Panc1 (cell line): ENCODE results near the gene FBRSL1. TPM values are rescaled to one million over a fixed set of nuclear protein-coding genes. Genes with fewer than 3 reads are reported as not detected.

ENCODE experiments used
- ATAC-seq: fragments of 200-7000 bp; cut with Tn5 transposase; 2 replicates; pipeline ENCODE4 v1.9.1; 2020; ENCODE audit warnings: mild to moderate bottlenecking, moderate library complexity
- BruUV-seq: library from RNA; stranded (reverse); fragments of 400-500 nt; replicated peaks from 2 replicates; lab custom pipeline; 2021; lab: Mats Ljungman, UMichigan
- CTCF ChIA-PET: fragments of 300-600 bp; sonication (Branson Sonifier 250); formaldehyde crosslinking; loops from one replicate; lab custom pipeline; 2022; ENCODE audit warnings: antibody characterized with exemption; lab: Charles Lee
- POLR2A ChIA-PET: fragments of 300-600 bp; sonication (Branson Sonifier 250); formaldehyde crosslinking; loops from one replicate; lab custom pipeline; 2022; ENCODE audit warnings: antibody characterized with exemption; lab: Charles Lee
- DNase-seq: peaks from one replicate; pipeline ENCODE4 v3.0.0-alpha.2; 2010; ENCODE audit warnings: low read depth, low spot score
- H3K27ac ChIP-seq: 2 replicates; pipeline ENCODE4 v1.5.1; 2011; ENCODE audit warnings: mild to moderate bottlenecking, low read length, inconsistent platforms
- H3K27me3 ChIP-seq: fragments of 200-500 bp; sonication (Bioruptor generic); 2 replicates; pipeline ENCODE4 v1.6.0; 2014; ENCODE audit warnings: low read length, inconsistent platforms; ENCODE audit not compliant: control insufficient read depth, insufficient read depth
- H3K36me3 ChIP-seq: fragments of 200-500 bp; sonication (Bioruptor generic); 2 replicates; pipeline ENCODE4 v1.5.1; 2014; ENCODE audit warnings: inconsistent platforms, mild to moderate bottlenecking, low read length, moderate library complexity; ENCODE audit not compliant: control insufficient read depth, insufficient read depth
- H3K4me1 ChIP-seq: 2 replicates; pipeline ENCODE4 v1.5.1; 2011; ENCODE audit warnings: inconsistent platforms, mild to moderate bottlenecking, low read length, moderate library complexity; ENCODE audit not compliant: control insufficient read depth, insufficient read depth
- H3K4me3 ChIP-seq, 2 experiments: 2 replicates each; pipeline ENCODE4 v1.5.1; 2011 to 2012; ENCODE audit warnings: low read depth in 2 of 2, low read length in 2 of 2, mild to moderate bottlenecking in 2 of 2, inconsistent platforms in 1 of 2, moderate library complexity in 1 of 2
- H3K9me3 ChIP-seq: fragments of 200-500 bp; sonication (Bioruptor generic); 2 replicates; pipeline ENCODE4 v1.5.1; 2014; ENCODE audit warnings: low read depth, mild to moderate bottlenecking, inconsistent platforms, low read length, moderate library complexity; ENCODE audit not compliant: control insufficient read depth, insufficient read depth
- POLR2AphosphoS5 ChIP-seq: IDR thresholded peaks from 2 replicates; pipeline ENCODE4 v1.6.1; 2012; ENCODE audit warnings: mild to moderate bottlenecking, low read depth, low read length, moderate library complexity
- SIN3A ChIP-seq: IDR thresholded peaks from 2 replicates; pipeline ENCODE4 v1.6.1; 2012; ENCODE audit warnings: low read depth, mild to moderate bottlenecking, low read length, moderate library complexity, borderline replicate concordance; ENCODE audit not compliant: insufficient read depth
- TCF7L2 ChIP-seq: IDR thresholded peaks from 2 replicates; pipeline ENCODE4 v1.6.1; 2011; ENCODE audit warnings: mild to moderate bottlenecking, low read depth, low read length, inconsistent platforms
- in situ Hi-C: cut with HindIII; loops from 2 replicates; pipeline ENCODE4 v1.10.0; 2016; ENCODE audit warnings: low sequenced_read_pairs, low pct_unique_long_range_greater_than_20kb
- intact Hi-C: fragments of 100-400 bp; cut with micrococcal nuclease; formaldehyde crosslinking; loops from one replicate; pipeline ENCODE4 v1.10.0; 2022; ENCODE audit not compliant: unreplicated experiment
- total RNA-seq: library from RNA; stranded (reverse); gene quantifications from one replicate; pipeline ENCODE4 v1.2.1, GENCODE V29; 2021; ENCODE audit not compliant: unreplicated experiment
- TF ChIP-seq, protein P1 (sequence below), 2 experiments: IDR thresholded peaks; 2 replicates each; pipeline ENCODE4 v1.6.1; 2011 to 2012; ENCODE audit warnings: low read depth in 2 of 2, control low read depth in 1 of 2, low read length in 1 of 2, mild to moderate bottlenecking in 1 of 2, moderate library complexity in 1 of 2; ENCODE audit not compliant: insufficient read depth in 1 of 2
- TF ChIP-seq, protein P2 (sequence below): fragments of 450-650 bp; IDR thresholded peaks from 2 replicates; pipeline ENCODE4 v1.5.1; 2017; ENCODE audit warnings: mild to moderate bottlenecking

The FBRSL1 gene
- total RNA-seq, 1 experiment from 2014 or later = 104 TPM

DNA sequence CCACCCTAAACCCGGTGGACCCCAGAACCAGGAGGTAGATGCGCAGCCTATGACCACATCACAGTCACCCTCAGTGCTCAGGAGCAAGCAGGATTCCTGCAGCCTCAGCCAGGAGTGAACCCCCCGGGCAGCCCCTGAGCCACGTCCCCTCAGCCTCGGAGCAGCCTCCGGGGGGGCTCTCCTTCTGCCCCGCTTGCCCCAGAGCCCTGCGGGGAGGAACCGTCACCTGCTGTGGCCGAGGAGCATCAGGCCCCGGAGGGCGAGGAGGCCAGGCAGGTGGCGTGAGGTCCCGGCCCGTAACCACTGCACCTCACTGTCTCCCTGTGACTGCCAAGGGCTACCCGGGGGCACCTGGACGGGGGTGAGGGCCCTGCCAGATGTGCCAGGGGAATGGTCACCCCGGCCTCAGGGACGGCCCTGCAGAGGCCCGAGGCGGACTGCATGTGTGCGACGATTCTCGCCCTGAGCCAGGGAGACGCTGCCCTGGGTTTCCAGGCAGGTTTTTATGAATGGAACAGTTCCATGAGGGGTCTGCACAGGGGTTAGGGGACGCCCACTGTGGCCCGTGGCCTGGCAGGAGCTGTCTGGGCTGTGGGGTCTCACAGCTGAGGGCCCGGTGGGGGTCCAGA, 58.6 kb downstream of the FBRSL1 start:
- H3K36me3 ChIP-seq = no peaks in the 10 kb centered on the region
- ChIA-PET CTCF (no interaction called here), POLR2A (no interaction called here)
- in situ Hi-C loops = no loop called here
- no peaks in the 10 kb centered on the region for H3K27me3 ChIP-seq
- intact Hi-C loops = no loop called here
- H3K27ac ChIP-seq = no peak overlapping the region
- ATAC-seq = no peak
- TF ChIP-seq, protein P1, sequence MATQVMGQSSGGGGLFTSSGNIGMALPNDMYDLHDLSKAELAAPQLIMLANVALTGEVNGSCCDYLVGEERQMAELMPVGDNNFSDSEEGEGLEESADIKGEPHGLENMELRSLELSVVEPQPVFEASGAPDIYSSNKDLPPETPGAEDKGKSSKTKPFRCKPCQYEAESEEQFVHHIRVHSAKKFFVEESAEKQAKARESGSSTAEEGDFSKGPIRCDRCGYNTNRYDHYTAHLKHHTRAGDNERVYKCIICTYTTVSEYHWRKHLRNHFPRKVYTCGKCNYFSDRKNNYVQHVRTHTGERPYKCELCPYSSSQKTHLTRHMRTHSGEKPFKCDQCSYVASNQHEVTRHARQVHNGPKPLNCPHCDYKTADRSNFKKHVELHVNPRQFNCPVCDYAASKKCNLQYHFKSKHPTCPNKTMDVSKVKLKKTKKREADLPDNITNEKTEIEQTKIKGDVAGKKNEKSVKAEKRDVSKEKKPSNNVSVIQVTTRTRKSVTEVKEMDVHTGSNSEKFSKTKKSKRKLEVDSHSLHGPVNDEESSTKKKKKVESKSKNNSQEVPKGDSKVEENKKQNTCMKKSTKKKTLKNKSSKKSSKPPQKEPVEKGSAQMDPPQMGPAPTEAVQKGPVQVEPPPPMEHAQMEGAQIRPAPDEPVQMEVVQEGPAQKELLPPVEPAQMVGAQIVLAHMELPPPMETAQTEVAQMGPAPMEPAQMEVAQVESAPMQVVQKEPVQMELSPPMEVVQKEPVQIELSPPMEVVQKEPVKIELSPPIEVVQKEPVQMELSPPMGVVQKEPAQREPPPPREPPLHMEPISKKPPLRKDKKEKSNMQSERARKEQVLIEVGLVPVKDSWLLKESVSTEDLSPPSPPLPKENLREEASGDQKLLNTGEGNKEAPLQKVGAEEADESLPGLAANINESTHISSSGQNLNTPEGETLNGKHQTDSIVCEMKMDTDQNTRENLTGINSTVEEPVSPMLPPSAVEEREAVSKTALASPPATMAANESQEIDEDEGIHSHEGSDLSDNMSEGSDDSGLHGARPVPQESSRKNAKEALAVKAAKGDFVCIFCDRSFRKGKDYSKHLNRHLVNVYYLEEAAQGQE (IDR thresholded peaks at IDR 0.05; ENCODE audit: insufficient read depth in 1 of 2, low read depth in 2 of 2, low read length in 1 of 2) = no peak
- TF ChIP-seq SIN3A = no peak
- TF ChIP-seq, protein P2, sequence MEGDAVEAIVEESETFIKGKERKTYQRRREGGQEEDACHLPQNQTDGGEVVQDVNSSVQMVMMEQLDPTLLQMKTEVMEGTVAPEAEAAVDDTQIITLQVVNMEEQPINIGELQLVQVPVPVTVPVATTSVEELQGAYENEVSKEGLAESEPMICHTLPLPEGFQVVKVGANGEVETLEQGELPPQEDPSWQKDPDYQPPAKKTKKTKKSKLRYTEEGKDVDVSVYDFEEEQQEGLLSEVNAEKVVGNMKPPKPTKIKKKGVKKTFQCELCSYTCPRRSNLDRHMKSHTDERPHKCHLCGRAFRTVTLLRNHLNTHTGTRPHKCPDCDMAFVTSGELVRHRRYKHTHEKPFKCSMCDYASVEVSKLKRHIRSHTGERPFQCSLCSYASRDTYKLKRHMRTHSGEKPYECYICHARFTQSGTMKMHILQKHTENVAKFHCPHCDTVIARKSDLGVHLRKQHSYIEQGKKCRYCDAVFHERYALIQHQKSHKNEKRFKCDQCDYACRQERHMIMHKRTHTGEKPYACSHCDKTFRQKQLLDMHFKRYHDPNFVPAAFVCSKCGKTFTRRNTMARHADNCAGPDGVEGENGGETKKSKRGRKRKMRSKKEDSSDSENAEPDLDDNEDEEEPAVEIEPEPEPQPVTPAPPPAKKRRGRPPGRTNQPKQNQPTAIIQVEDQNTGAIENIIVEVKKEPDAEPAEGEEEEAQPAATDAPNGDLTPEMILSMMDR = no peak
- no peak for TF ChIP-seq POLR2AphosphoS5
- no peak for TF ChIP-seq TCF7L2
- DNase-seq = no peak
- no peaks in the 10 kb centered on the region for H3K9me3 ChIP-seq
- no peaks in the 10 kb centered on the region for H3K4me1 ChIP-seq
- H3K4me3 ChIP-seq = no peak overlapping the region
- no TSS peak for BruUV-seq

DNA sequence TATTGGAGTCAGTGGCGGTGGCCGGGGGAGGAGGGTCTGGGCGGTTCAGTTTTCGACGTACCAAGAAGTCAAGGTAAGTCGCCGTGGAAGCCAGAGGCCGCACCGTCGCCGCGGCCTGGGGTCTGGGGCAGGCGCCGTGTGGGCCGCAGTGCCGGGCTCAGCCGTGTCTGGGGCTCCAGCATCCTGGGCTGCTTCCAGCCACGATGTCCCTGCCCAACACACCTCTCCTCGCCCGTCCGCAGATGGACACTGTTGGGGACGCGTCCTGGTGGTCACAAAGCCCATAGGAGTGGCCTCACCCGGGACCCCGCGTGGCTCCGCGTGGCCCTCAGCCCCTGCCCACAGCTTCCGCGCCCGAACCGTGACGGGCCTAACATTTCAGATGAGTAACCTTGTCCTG, 59.1 kb downstream of the FBRSL1 start:
- POLR2A ChIA-PET = no interaction called here
- Histone ChIP-seq H3K36me3 (no peaks in the 10 kb centered on the region), H3K4me1 (no peaks in the 10 kb centered on the region), H3K9me3 (no peaks in the 10 kb centered on the region), H3K27ac (no peak overlapping the region), H3K27me3 (no peaks in the 10 kb centered on the region), H3K4me3 (no peak overlapping the region)
- BruUV-seq = no TSS peak
- CTCF ChIA-PET = no interaction called here
- TF ChIP-seq SIN3A = no peak
- TF ChIP-seq, protein P1 (IDR thresholded peaks at IDR 0.05; ENCODE audit: insufficient read depth in 1 of 2, low read depth in 2 of 2, low read length in 1 of 2) = no peak
- no peak for TF ChIP-seq TCF7L2
- TF ChIP-seq, protein P2 = no peak
- TF ChIP-seq POLR2AphosphoS5 = no peak
- intact Hi-C loops = no loop called here
- no peak for DNase-seq
- in situ Hi-C loops = no loop called here
- ATAC-seq = no peak
